Activated CD8-positive, alpha-beta T cell treated with anti-CD3 and anti-CD28 coated beads, Interleukin-2, amount 10 ng/mL, durations not matched to agents 7 days and 5 days (primary cell): ENCODE data around the gene ERF. TPM values are rescaled to one million over a fixed set of nuclear protein-coding genes. Genes with fewer than 3 reads are reported as not detected.

ENCODE experiments used
- ATAC-seq: fragments of 150-1000 bp; cut with Tn5 transposase; one replicate; pipeline ENCODE4 v1.10.0; 2021; ENCODE audit warnings: moderate library complexity
- CTCF ChIA-PET: fragments of 350-600 bp; sonication (Branson Sonifier 250); formaldehyde crosslinking; loops from one replicate; lab custom pipeline; 2021; ENCODE audit warnings: antibody characterized with exemption; lab: Charles Lee
- POLR2A ChIA-PET: fragments of 350-600 bp; sonication (Branson Sonifier 250); formaldehyde crosslinking; loops from one replicate; lab custom pipeline; 2021; ENCODE audit warnings: antibody characterized with exemption; lab: Charles Lee
- DNase-seq: peaks from one replicate; pipeline ENCODE4 v3.0.0-alpha.2; 2020
- H3K27ac Mint-ChIP-seq: one replicate; pipeline ENCODE4 v1.8.0; 2021; ENCODE audit warnings: mild to moderate bottlenecking, mixed read lengths
- H3K27me3 Mint-ChIP-seq: one replicate; pipeline ENCODE4 v1.8.0; 2021; ENCODE audit warnings: low read depth, mixed read lengths
- H3K36me3 Mint-ChIP-seq: one replicate; pipeline ENCODE4 v1.8.0; 2021; ENCODE audit warnings: low read depth, mixed read lengths
- H3K4me1 Mint-ChIP-seq: one replicate; pipeline ENCODE4 v1.8.0; 2021; ENCODE audit warnings: low read depth, mixed read lengths
- H3K4me3 Mint-ChIP-seq: one replicate; pipeline ENCODE4 v1.8.0; 2021; ENCODE audit warnings: mild to moderate bottlenecking, mixed read lengths
- H3K9me3 Mint-ChIP-seq: one replicate; pipeline ENCODE4 v1.8.0; 2022; ENCODE audit warnings: mixed read lengths; ENCODE audit not compliant: insufficient read depth
- total RNA-seq, 2 experiments: library from RNA; stranded (reverse); gene quantifications; one replicate each; pipeline ENCODE4 v1.2.3, GENCODE V29; 2021

The ERF gene
- total RNA-seq, 2 experiments from 2014 or later: 49.9 to 54.5 TPM

GRCh38 chr19:42292963-42293362 is 38.0 kb upstream of the ERF start:
- CTCF ChIA-PET: interaction anchor here (1.4 to 2.5 kb wide), 2 partner anchors 50 to 184 kb away, joined by 4 to 7 read pairs; no protein-coding TSS in a partner anchor
- Mint-ChIP-seq H3K9me3 (no peaks in the 10 kb centered on the region), H3K4me1 (peaks cover 8% of the 10 kb centered on the region), H3K4me3 (no peak overlapping the region), H3K36me3 (peaks cover 39% of the 10 kb centered on the region), H3K27me3 (no peaks in the 10 kb centered on the region), H3K27ac (no peak overlapping the region)
- POLR2A ChIA-PET: no interaction called here
- no peak for ATAC-seq
- no peak for DNase-seq

DNA sequence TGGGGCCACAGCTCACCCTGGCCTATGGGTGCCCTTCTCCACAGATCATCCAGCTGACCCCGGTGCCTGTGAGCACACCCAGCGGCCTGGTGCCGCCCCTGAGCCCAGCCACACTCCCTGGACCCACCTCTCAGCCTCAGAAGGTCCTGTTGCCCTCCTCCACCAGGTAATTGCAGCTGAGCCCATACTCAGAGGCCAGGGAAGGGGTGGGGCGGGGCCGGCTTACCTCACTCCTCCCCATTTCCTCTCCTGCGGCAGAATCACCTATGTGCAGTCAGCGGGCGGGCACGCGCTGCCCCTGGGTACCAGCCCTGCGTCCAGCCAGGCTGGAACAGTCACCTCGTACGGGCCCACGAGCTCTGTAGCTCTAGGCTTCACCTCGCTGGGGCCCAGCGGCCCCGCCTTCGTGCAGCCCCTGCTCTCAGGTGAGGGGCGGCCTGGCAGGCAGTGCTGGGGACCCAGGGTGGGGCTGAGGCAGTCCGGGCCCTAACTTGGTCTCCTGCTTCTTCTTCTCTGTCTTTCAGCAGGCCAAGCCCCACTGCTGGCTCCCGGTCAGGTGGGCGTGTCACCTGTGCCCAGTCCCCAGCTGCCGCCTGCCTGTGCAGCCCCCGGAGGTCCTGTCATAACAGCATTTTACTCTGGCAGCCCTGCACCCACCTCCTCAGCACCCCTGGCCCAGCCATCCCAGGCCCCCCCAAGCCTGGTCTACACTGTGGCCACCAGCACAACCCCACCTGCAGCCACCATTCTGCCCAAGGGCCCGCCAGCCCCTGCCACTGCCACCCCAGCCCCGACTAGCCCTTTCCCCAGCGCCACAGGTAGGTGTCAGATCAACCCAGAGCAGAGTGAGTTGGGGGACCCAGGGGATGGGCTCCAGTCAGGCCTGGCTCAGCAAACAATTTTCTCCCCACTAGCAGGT is 37.4 kb upstream of the ERF start:
- no peaks in the 10 kb centered on the region for H3K27me3 Mint-ChIP-seq
- H3K36me3 Mint-ChIP-seq: peaks cover 40% of the 10 kb centered on the region
- H3K4me1 Mint-ChIP-seq: peaks cover 8% of the 10 kb centered on the region

GRCh38 chr19:42291435-42291810 is 36.5 kb upstream of the ERF start:
- Mint-ChIP-seq H3K27me3 (no peaks in the 10 kb centered on the region), H3K36me3 (peaks cover 40% of the 10 kb centered on the region), H3K27ac (peak overlapping the region; percentile 11), H3K4me1 (peaks cover 8% of the 10 kb centered on the region), H3K4me3 (no peak overlapping the region), H3K9me3 (no peaks in the 10 kb centered on the region)
- POLR2A ChIA-PET: no interaction called here
- no peak for DNase-seq
- ATAC-seq: no peak
- CTCF ChIA-PET: interaction anchor here (1.2 kb wide), 1 partner anchor 181 kb away, joined by 3 read pairs; no protein-coding TSS in a partner anchor

More for the DNA sequence above, 37.4 kb upstream of the ERF start:
- Mint-ChIP-seq H3K9me3 (no peaks in the 10 kb centered on the region), H3K4me3 (no peak overlapping the region), H3K27ac (no peak overlapping the region)
- ChIA-PET CTCF (interaction anchor here (2.5 kb wide), 1 partner anchor 184 kb away, joined by 7 read pairs; no protein-coding TSS in a partner anchor), POLR2A (no interaction called here)
- ATAC-seq: no peak
- DNase-seq: no peak

DNA sequence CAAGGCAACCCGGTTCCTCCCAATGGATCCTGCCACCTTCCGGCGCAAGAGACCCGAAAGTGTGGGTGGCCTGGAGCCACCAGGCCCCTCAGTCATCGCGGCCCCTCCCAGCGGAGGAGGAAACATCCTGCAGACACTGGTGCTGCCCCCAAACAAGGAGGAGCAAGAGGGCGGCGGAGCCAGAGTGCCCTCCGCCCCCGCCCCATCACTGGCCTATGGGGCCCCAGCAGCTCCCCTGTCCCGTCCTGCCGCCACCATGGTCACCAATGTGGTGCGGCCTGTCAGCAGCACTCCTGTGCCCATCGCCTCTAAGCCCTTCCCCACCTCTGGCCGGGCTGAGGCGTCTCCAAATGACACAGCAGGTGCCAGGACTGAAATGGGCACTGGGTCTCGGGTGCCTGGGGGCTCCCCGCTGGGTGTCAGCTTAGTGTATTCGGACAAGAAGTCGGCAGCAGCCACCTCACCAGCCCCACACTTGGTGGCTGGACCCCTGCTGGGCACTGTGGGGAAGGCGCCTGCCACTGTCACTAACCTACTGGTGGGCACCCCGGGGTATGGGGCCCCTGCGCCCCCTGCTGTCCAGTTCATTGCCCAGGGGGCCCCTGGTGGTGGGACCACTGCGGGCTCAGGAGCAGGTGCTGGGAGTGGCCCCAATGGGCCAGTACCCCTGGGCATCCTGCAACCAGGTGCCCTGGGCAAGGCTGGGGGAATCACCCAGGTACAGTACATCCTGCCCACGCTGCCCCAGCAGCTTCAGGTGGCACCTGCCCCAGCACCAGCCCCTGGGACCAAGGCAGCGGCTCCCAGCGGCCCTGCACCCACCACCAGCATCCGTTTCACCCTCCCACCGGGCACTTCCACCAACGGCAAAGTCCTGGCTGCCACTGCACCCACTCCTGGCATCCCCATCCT is 35.9 kb upstream of the ERF start:
- no peak overlapping the region for H3K27ac Mint-ChIP-seq
- H3K27me3 Mint-ChIP-seq: no peaks in the 10 kb centered on the region
- H3K4me3 Mint-ChIP-seq: no peak overlapping the region
- ATAC-seq (peak; percentile 75), DNase-seq (peak; percentile 65)
- no peaks in the 10 kb centered on the region for H3K9me3 Mint-ChIP-seq
- ChIA-PET CTCF (interaction anchor here (1.2 kb wide), 1 partner anchor 181 kb away, joined by 3 read pairs; no protein-coding TSS in a partner anchor), POLR2A (no interaction called here)
- peaks cover 12% of the 10 kb centered on the region for H3K4me1 Mint-ChIP-seq
- peaks cover 36% of the 10 kb centered on the region for H3K36me3 Mint-ChIP-seq

GRCh38 chr19:42290136-42290522 is 35.2 kb upstream of the ERF start:
- POLR2A ChIA-PET: no interaction called here
- peaks cover 18% of the 10 kb centered on the region for H3K4me1 Mint-ChIP-seq

GRCh38 chr19:42289556-42290041 is 34.7 kb upstream of the ERF start:
- H3K4me3 Mint-ChIP-seq: no peak overlapping the region
- H3K36me3 Mint-ChIP-seq: peaks cover 35% of the 10 kb centered on the region
- ChIA-PET POLR2A (interaction anchor here (1.1 kb wide), 1 partner anchor 10 kb away, joined by 3 read pairs; no protein-coding TSS in a partner anchor), CTCF (no interaction called here)
- DNase-seq (no peak), ATAC-seq (no peak)
- peaks cover 23% of the 10 kb centered on the region for H3K4me1 Mint-ChIP-seq
- H3K27ac Mint-ChIP-seq: no peak overlapping the region
- no peaks in the 10 kb centered on the region for H3K27me3 Mint-ChIP-seq
- H3K9me3 Mint-ChIP-seq: no peaks in the 10 kb centered on the region

More at GRCh38 chr19:42290136-42290522, 35.2 kb upstream of the ERF start:
- no peaks in the 10 kb centered on the region for H3K27me3 Mint-ChIP-seq
- H3K9me3 Mint-ChIP-seq: no peaks in the 10 kb centered on the region
- no peak overlapping the region for H3K27ac Mint-ChIP-seq
- DNase-seq: no peak
- no peak overlapping the region for H3K4me3 Mint-ChIP-seq
- no peak for ATAC-seq
- peaks cover 35% of the 10 kb centered on the region for H3K36me3 Mint-ChIP-seq
- CTCF ChIA-PET: interaction anchor here (1.2 kb wide), 1 partner anchor 180 kb away, joined by 3 read pairs; no protein-coding TSS in a partner anchor

DNA sequence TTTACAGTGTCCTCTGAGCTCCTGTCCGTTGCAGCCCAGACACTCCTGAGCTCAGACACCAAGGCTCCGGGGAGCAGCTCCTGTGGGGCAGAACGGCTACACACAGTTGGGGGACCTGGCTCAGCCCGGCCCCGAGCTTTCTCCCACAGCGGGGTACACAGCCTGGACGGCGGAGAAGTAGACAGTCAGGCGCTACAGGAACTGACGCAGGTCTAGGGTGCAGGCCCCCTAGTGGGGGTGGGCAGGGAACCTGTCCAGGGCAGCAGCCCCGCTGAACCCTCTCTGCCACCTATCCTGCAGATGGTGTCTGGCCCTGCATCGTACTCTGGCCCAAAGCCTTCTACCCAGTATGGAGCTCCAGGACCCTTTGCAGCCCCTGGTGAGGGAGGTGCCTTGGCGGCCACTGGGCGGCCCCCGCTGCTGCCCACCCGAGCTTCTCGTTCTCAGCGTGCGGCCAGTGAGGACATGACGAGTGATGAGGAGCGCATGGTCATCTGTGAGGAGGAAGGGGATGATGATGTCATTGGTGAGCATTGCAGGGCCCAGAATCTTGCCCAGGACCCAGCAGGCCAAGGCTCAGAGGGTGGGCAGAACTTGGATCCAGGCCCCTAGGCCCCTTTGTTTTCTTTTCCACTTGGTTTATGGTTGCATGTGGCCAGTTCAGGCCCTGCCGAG is 34.1 kb upstream of the ERF start:
- no peak overlapping the region for H3K27ac Mint-ChIP-seq
- ATAC-seq (no peak), DNase-seq (no peak)
- H3K9me3 Mint-ChIP-seq: no peaks in the 10 kb centered on the region
- ChIA-PET CTCF (interaction anchor here (1.5 kb wide), 1 partner anchor 104 kb away, joined by 5 read pairs; no protein-coding TSS in a partner anchor), POLR2A (interaction anchor here (1.1 kb wide), 1 partner anchor 9 kb away, joined by 3 read pairs; no protein-coding TSS in a partner anchor)
- peaks cover 31% of the 10 kb centered on the region for H3K36me3 Mint-ChIP-seq
- peaks cover 23% of the 10 kb centered on the region for H3K4me1 Mint-ChIP-seq
- no peak overlapping the region for H3K4me3 Mint-ChIP-seq
- H3K27me3 Mint-ChIP-seq: no peaks in the 10 kb centered on the region

DNA sequence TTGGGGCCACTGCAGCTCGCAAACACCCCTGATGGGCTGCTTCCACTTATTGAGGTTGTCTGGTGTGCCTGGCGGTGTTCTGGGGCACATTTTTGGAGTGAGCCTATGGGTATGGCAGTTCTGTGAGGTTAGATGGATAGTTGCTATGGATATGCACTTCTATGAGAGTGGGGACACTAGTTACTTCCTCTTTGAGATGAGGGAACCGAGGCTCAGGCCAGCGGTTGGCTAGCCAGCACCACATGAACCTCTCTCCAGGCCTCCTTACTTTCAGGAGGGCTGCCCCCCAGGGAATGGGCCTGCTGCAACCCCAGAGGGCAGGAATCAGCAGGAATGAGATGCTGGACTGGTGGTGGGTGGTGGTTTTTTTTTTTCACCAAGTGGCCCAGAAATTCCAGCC is 33.5 kb upstream of the ERF start:
- no peak for DNase-seq
- H3K4me3 Mint-ChIP-seq: no peak overlapping the region
- ChIA-PET POLR2A (interaction anchor here (1.1 kb wide), 1 partner anchor 9 kb away, joined by 3 read pairs; no protein-coding TSS in a partner anchor), CTCF (interaction anchor here (1.5 kb wide), 1 partner anchor 104 kb away, joined by 5 read pairs; no protein-coding TSS in a partner anchor)
- H3K9me3 Mint-ChIP-seq: no peaks in the 10 kb centered on the region
- H3K36me3 Mint-ChIP-seq: peaks cover 26% of the 10 kb centered on the region
- H3K4me1 Mint-ChIP-seq: peaks cover 23% of the 10 kb centered on the region
- no peaks in the 10 kb centered on the region for H3K27me3 Mint-ChIP-seq
- H3K27ac Mint-ChIP-seq: no peak overlapping the region
- no peak for ATAC-seq

GRCh38 chr19:42287827-42288107 is 32.8 kb upstream of the ERF start:
- CTCF ChIA-PET: interaction anchor here (1.5 to 1.6 kb wide), 2 partner anchors 9 to 103 kb away, joined by 4 to 5 read pairs; no protein-coding TSS in a partner anchor
- no peak overlapping the region for H3K4me3 Mint-ChIP-seq

DNA sequence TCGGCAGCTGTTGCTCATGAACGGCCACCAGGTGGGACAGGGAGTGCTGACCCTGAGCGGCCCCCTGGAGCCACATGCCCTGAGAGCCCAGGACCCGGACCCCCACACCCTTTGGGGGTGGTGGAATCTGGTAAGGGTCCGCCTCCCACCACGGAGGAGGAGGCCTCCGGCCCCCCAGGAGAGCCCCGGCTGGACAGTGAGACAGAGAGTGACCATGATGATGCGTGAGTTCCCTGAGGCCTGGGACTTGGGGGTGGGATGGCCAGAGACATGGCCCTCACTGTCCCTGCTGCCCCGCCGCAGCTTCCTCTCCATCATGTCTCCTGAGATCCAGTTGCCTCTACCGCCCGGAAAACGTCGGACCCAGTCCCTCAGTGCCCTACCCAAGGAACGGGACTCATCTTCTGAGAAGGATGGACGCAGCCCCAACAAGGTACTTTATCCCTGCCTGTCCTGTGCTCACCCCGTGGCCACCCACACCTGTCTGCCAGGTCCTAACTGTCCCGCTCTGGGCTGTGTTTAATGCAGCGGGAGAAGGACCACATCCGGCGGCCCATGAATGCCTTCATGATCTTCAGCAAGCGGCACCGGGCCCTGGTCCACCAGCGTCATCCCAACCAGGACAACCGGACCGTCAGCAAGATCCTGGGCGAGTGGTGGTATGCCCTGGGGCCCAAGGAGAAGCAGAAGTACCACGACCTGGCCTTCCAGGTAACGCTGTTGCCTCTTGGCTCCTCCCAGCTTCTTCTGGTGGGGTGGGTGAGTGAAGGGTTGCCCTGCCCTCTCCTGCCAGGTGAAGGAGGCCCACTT is 32.3 kb upstream of the ERF start:
- H3K9me3 Mint-ChIP-seq: no peaks in the 10 kb centered on the region
- no peak overlapping the region for H3K4me3 Mint-ChIP-seq
- DNase-seq (no peak), ATAC-seq (no peak)
- no peaks in the 10 kb centered on the region for H3K27me3 Mint-ChIP-seq
- POLR2A ChIA-PET: no interaction called here
- H3K36me3 Mint-ChIP-seq: peaks cover 23% of the 10 kb centered on the region
- no peak overlapping the region for H3K27ac Mint-ChIP-seq
- CTCF ChIA-PET: interaction anchor here (1.5 to 1.6 kb wide), 2 partner anchors 9 to 102 kb away, joined by 4 to 5 read pairs; no protein-coding TSS in a partner anchor
- peaks cover 27% of the 10 kb centered on the region for H3K4me1 Mint-ChIP-seq

More at GRCh38 chr19:42287827-42288107, 32.8 kb upstream of the ERF start:
- H3K27me3 Mint-ChIP-seq: no peaks in the 10 kb centered on the region
- ATAC-seq (no peak), DNase-seq (no peak)
- POLR2A ChIA-PET: no interaction called here
- no peaks in the 10 kb centered on the region for H3K9me3 Mint-ChIP-seq
- H3K36me3 Mint-ChIP-seq: peaks cover 23% of the 10 kb centered on the region
- H3K4me1 Mint-ChIP-seq: peaks cover 23% of the 10 kb centered on the region
- no peak overlapping the region for H3K27ac Mint-ChIP-seq
